SK-N-SH (cell line): ENCODE measurements around the gene FEZF1.

Experiments
- CTCF ChIP-seq: fragments of 200-600 bp; sonication (generic); IDR thresholded peaks from 2 replicates; pipeline ENCODE4 v1.6.1; 2017; ENCODE audit warnings: antibody characterized with exemption, mild to moderate bottlenecking, moderate library complexity
- EP300 ChIP-seq, 2 experiments: IDR thresholded peaks; 2 replicates each; pipeline versions ENCODE4 v1.4.0 to v1.6.1; 2012; ENCODE audit warnings: borderline replicate concordance in 1 of 2, low read depth in 1 of 2, low read length in 1 of 2
- GABPA ChIP-seq: IDR thresholded peaks from 2 replicates; pipeline ENCODE4 v1.4.0; 2012; ENCODE audit warnings: low read depth, mild to moderate bottlenecking
- MAX ChIP-seq: IDR thresholded peaks from 2 replicates; pipeline ENCODE4 v1.4.0; 2012; ENCODE audit warnings: low read depth
- POLR2AphosphoS5 ChIP-seq: IDR thresholded peaks from 2 replicates; pipeline ENCODE4 v1.6.1; 2012; ENCODE audit warnings: low read depth, low read length
- TAF1 ChIP-seq: IDR thresholded peaks from 2 replicates; pipeline ENCODE4 v1.6.1; 2012; ENCODE audit warnings: low read depth, mild to moderate bottlenecking, low read length, moderate library complexity, borderline replicate concordance

- TF ChIP-seq EP300 (IDR thresholded peaks at IDR 0.05; ENCODE audit: borderline replicate concordance in 1 of 2, low read depth in 1 of 2, low read length in 1 of 2) (no peak), CTCF (no peak), GABPA (no peak), POLR2AphosphoS5 (no peak), TAF1 (no peak), MAX (no peak)
These were observed 2.0 kb upstream of the FEZF1 start for GRCh38 chr7:122306320-122307227.
